OCI-LY7 (cell line): Measurements from ENCODE around the gene CECR2.

Experiments used
- CTCF ChIP-seq: fragments of 200-600 bp; sonication (generic); conservative IDR thresholded peaks from 2 replicates; pipeline ENCODE4 v1.5.1; 2014; ENCODE audit warnings: mild to moderate bottlenecking, antibody characterized with exemption, low read length, moderate library complexity, mixed read lengths
- EZH2phosphoT487 ChIP-seq: fragments of 200-600 bp; sonication (generic); IDR thresholded peaks from 2 replicates; pipeline ENCODE4 v1.6.1; 2018; ENCODE audit warnings: low read depth, borderline replicate concordance, mild to moderate bottlenecking, mixed run types, antibody characterized with exemption, low read length, moderate library complexity, mixed read lengths

- TF ChIP-seq EZH2phosphoT487 (no peak), CTCF (no peak)
These were observed 20.7 kb upstream of the CECR2 start for GRCh38 chr22:17348464-17349103.
